GM19395 (cell line): ENCODE data around the gene CCRL2.

Experiments used
- ATAC-seq: cut with Tn5 transposase; IDR thresholded peaks from one replicate; pipeline ENCODE4 v1.9.1; 2021; ENCODE audit warnings: mild to moderate bottlenecking, moderate library complexity; ENCODE audit not compliant: unreplicated experiment

The CCRL2 gene

DNA sequence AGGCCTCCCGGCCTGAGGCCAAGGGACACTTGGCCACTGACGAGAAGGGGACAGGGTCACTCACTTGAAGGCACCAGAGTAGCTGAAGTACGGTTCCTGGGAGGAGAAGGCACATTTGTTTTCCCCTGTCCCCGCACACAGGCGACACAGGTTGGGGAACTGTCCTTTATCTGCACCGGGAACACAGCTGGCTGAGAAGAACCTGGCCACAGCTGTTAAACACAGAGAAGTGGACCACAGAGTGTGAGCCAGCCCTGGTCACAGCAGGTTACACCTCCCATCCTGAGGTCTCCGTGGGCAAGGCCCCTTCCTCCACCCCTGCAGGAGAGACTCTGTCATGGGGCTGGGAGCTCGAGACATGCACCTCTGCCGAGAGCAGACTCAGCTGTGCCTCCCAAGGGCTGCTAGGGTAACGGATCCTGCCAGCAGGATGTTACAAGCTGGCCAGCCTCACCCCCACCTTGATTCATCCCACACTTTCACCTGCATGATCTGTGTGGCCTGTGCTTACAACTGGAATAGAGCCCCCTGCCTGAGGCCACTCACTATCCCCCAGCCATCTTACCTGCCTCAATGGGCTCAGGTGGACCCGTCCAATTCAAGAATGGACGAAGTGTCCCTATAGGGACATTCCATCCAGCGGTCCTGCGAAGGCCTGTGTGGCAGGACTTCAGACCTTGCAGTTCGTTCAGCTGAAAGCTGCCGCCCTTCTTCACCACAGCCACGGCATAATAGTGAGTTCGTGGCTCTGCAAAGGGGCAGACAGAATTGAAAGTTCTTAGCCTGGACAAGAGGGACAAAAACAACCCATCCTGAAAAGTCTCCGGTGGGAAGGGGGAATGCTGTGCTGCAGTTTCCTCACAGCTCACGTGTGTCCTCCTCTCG is 48.4 kb downstream of the CCRL2 start:
- ATAC-seq: no peak

GRCh38 chr3:46456118-46456517 is 49.1 kb downstream of the CCRL2 start:
- no peak for ATAC-seq
